Activated T-helper 2 cell treated with anti-CD3 and anti-CD28 coated beads, Interferon-gamma antibody, Interleukin-2, Interleukin-4, amounts not matched to agents 10 μg/mL and 5 μg/mL and 100 μg/mL, durations not matched to agents 14 hours and 24 hours and 36 hours (primary cell): Measurements from ENCODE around the gene CST3. TPM values are rescaled to one million over a fixed set of nuclear protein-coding genes. Genes with fewer than 3 reads are reported as not detected.

Source experiments
- DNase-seq: peaks from one replicate; pipeline ENCODE4 v3.0.0; 2021; ENCODE audit warnings: low spot score
- H3K27ac Mint-ChIP-seq: one replicate; pipeline ENCODE4 v1.8.0; 2021; ENCODE audit warnings: mixed read lengths
- H3K27me3 Mint-ChIP-seq: one replicate; pipeline ENCODE4 v1.8.0; 2021; ENCODE audit warnings: low read depth, mixed read lengths
- H3K36me3 Mint-ChIP-seq: one replicate; pipeline ENCODE4 v1.8.0; 2021; ENCODE audit warnings: low read depth, mixed read lengths
- H3K4me1 Mint-ChIP-seq: one replicate; pipeline ENCODE4 v1.8.0; 2021; ENCODE audit warnings: low read depth, mixed read lengths
- H3K4me3 Mint-ChIP-seq: one replicate; pipeline ENCODE4 v1.8.0; 2021; ENCODE audit warnings: low read depth, mild to moderate bottlenecking, moderate library complexity, mixed read lengths
- H3K9me3 Mint-ChIP-seq: one replicate; pipeline ENCODE4 v1.8.0; 2021; ENCODE audit warnings: mixed read lengths
- intact Hi-C: fragments of 100-400 bp; cut with micrococcal nuclease; formaldehyde crosslinking; loops from one replicate; pipeline ENCODE4 v1.15.1; 2023
- total RNA-seq: library from RNA; stranded (reverse); gene quantifications from 2 replicates; pipeline ENCODE4 v1.2.3, GENCODE V29; 2022

CST3 gene
- total RNA-seq, 1 donor from 2014 or later = 0.82 TPM

DNA sequence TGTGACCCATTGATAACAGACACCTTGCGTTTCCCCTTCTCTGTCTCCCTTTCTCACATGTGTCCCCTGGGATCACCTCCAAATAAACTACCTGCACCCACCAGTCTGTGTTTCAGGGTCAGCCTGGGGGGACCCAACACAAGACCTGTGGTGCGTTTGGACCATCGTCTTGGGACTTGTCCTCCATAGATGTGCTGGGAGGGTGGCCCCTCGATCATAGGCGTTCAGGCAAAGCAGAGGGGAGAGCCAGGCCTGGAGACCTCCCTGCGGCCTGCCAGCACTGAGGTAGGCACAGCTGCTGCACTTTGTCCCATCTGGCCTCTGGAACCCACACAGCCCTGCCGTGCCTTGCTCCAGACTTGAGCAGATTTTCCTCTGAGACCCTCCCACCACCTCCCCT lies 50.1 kb downstream of the CST3 start:
- intact Hi-C loops = no loop called here
- no peak overlapping the region for H3K27ac Mint-ChIP-seq
- peaks cover 5% of the 10 kb centered on the region for H3K27me3 Mint-ChIP-seq
- no peaks in the 10 kb centered on the region for H3K9me3 Mint-ChIP-seq
- no peaks in the 10 kb centered on the region for H3K4me1 Mint-ChIP-seq
- no peak for DNase-seq
- H3K4me3 Mint-ChIP-seq = no peak overlapping the region
- H3K36me3 Mint-ChIP-seq = no peaks in the 10 kb centered on the region

- H3K36me3 Mint-ChIP-seq = no peaks in the 10 kb centered on the region
- H3K27me3 Mint-ChIP-seq = peaks cover 5% of the 10 kb centered on the region
- intact Hi-C loops = no loop called here
- no peaks in the 10 kb centered on the region for H3K9me3 Mint-ChIP-seq
- no peak for DNase-seq
- no peak overlapping the region for H3K27ac Mint-ChIP-seq
- no peaks in the 10 kb centered on the region for H3K4me1 Mint-ChIP-seq
- no peak overlapping the region for H3K4me3 Mint-ChIP-seq
Measured at GRCh38 chr20:23586735-23587525, 50.8 kb downstream of the CST3 start.

- H3K36me3 Mint-ChIP-seq = no peaks in the 10 kb centered on the region
- H3K4me1 Mint-ChIP-seq = no peaks in the 10 kb centered on the region
- no peak overlapping the region for H3K27ac Mint-ChIP-seq
- no peak for DNase-seq
- no peak overlapping the region for H3K4me3 Mint-ChIP-seq
- H3K27me3 Mint-ChIP-seq = peaks cover 5% of the 10 kb centered on the region
- no peaks in the 10 kb centered on the region for H3K9me3 Mint-ChIP-seq
- intact Hi-C loops = no loop called here
Measured at GRCh38 chr20:23585808-23586734, 51.7 kb downstream of the CST3 start.

- Mint-ChIP-seq H3K36me3 (no peaks in the 10 kb centered on the region), H3K4me1 (no peaks in the 10 kb centered on the region), H3K27ac (no peak overlapping the region), H3K27me3 (peaks cover 5% of the 10 kb centered on the region), H3K4me3 (no peak overlapping the region), H3K9me3 (no peaks in the 10 kb centered on the region)
- intact Hi-C loops = no loop called here
- DNase-seq = no peak
Measured at GRCh38 chr20:23585449-23585807, 52.3 kb downstream of the CST3 start.

DNA sequence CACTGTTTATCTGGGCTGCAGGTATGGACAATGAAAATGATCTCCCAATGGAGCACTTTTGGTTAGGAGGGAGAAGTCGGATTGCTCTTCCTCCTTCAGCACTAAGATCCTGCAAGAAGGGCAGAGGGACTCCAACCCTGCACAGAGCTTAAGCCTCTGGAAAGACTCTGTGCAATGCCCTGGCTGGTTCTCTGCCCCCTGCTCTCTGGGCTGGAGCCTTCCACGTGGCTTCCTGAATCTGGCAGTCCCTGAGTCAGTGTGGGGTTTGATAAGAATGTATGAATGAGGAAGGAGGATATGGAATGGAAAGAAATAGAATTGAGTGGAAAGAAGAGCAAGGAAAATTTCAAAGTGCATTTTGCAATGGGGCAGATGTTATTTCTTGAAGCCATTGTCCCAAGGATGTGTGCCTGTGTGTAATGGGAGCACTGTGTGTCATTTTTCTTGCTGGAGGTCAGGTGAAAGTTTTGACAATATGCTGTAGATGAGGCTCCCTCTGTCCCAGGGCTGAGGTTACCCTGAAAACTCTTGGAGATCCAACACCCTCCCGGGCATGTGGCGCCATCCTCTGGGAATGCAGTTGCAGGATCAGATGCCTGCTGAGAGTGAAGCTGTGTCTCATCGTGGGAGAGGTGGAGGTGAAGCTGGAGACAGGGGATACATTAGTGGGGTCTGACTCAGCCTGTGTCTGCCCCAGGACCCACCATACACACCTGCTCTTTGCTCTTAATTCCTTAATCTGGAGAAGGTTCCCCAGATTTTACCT lies 53.1 kb downstream of the CST3 start:
- Mint-ChIP-seq H3K4me3 (no peak overlapping the region), H3K4me1 (no peaks in the 10 kb centered on the region), H3K27ac (no peak overlapping the region), H3K36me3 (no peaks in the 10 kb centered on the region), H3K27me3 (peaks cover 5% of the 10 kb centered on the region), H3K9me3 (no peaks in the 10 kb centered on the region)
- DNase-seq = no peak
- intact Hi-C loops = no loop called here

Other genes with a start within 250 kb of the CST3 start
- gene NAPB, start 216.5 kb downstream of the CST3 start, total RNA-seq = 13.8 and 14.0 TPM in 2 replicates
- gene CSTL1, start 198.3 kb downstream of the CST3 start, total RNA-seq = not detected in 2 replicates
- not detected in 2 replicates for gene CST11, start 185.1 kb downstream of the CST3 start, total RNA-seq
- gene CST8, start 146.8 kb downstream of the CST3 start, total RNA-seq = not detected in 2 replicates
- gene CST9L, start 69.5 kb downstream of the CST3 start, total RNA-seq = not detected in 2 replicates
- not detected in 2 replicates for gene CST9, start 32.0 kb downstream of the CST3 start, total RNA-seq
- gene CST4, start 51.1 kb upstream of the CST3 start, total RNA-seq = not detected in 2 replicates
- gene CST1, start 113.0 kb upstream of the CST3 start, total RNA-seq = not detected in 2 replicates
- not detected in 2 replicates for gene CST2, start 188.8 kb upstream of the CST3 start, total RNA-seq
- not detected in 2 replicates for gene CST5, start 241.8 kb upstream of the CST3 start, total RNA-seq